HuH-7 (cell line): ENCODE results near the gene MIF4GD.
"Not testable (repeated sequence)": the region's sequence is repeated elsewhere in the genome, so short reads cannot be mapped to it uniquely, and the experiment has no call there.

ENCODE experiments used
- DNase-seq: peaks from one replicate; pipeline ENCODE4 v3.0.0; 2011; ENCODE audit warnings: low spot score

Gene MIF4GD, protein sequence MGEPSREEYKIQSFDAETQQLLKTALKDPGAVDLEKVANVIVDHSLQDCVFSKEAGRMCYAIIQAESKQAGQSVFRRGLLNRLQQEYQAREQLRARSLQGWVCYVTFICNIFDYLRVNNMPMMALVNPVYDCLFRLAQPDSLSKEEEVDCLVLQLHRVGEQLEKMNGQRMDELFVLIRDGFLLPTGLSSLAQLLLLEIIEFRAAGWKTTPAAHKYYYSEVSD

DNA sequence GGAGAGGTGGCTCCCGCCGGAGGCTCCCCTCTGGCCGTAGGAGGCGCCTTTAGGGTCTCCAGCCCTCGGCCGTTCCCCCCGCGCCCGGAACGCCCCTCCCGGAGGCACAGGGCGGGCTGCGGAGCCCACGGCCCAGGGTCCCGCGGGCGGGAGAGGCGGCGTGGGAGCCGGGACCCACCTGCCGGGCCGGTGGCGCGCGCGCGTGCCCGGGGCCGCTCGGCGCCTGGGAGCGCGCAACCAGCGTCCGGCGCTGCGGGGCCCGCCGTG, at the start of gene MIF4GD:
Gene MIF4GD (minus strand): TSS at position 266 of the 267 bp plus-strand sequence. CDS start 1,036 bp downstream, outside the sequence.
- DNase-seq, result no peak

DNA sequence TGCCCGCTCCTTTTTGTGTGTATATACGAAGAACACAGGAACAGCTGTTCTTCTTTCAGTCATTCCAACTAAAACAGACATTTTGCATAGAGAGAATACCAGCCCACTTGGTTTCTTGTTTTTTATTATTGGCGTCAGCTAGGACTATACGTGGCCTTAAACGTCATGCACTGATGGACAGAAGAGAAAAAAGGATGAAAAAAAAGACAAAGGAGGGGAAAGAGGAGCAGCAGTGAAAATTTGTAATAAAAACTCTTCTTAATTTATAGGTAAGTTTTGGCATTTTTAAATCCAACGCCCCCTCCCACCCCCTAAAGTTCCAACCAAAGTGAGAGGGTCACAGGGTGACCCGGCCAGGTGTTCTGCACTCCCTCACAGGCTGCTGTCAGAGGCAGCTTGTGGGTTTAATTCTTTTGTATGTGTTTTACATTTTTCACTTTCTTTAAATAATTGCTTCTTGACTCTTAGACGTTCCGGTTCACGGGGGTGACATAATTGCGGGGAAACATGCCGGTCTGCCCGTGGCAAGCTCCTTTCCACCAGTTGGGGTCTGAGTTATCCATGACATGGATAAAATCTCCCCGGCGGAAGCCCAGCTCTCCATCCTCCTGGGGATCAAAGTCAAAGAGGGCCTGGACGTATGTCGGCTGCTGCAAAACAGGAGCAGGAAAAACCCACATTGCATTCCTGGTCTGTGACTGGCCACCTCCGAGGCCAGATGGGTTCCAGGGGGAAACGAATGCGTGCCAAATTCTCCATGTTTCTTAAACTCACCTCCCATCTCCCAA, 49.1 kb upstream of the MIF4GD start:
- DNase-seq, result no peak

DNA sequence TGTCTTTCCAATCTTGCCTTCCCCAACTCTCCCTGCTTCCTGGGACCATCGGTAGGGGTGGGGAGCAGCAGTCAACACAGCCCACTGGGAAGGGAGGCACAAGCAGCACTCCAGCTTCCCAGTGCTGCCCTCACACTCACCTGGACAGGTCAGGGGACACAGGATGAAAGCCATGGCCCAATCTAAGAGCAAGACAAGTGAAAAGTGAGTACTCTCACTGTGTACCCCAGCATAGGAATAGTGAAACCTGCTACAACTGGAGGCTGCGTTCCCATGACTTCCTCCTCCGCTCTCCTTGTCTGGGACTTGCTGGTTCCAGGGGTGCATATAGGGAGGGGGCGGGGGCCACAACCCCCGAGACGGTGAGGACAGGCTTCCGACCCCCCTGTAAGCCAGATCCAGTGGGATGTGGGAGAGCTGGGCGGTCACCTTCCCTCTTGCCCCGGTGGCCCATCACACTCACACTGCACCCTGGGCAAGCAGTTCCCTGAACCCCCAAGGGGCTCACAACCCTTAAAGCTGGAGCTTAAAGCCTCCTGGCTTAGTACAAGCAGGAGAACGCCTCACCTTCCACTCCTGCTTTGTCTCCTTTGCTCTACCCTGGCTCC, 47.7 kb upstream of the MIF4GD start:
- DNase-seq, result no peak

DNA sequence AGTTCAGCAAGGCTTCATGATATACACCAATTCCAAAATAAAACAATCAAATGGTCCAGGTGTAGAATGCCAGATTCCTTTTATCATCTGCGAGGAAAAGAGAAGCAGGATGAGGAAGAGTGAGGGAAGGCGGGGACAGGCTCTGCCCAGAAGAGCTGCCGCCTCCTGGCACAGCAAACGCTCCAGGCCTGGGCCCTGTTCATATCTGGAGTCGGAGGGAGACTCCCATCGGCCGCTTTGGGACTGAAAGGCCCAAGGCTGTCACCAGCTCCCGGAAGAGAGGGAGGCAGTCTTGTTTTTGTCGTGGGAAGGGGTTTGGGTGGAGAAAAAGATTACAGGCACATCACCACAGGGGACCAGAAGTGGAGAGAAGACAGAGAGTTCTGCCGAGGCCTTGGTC, 47.2 kb upstream of the MIF4GD start:
- no peak for DNase-seq

DNA sequence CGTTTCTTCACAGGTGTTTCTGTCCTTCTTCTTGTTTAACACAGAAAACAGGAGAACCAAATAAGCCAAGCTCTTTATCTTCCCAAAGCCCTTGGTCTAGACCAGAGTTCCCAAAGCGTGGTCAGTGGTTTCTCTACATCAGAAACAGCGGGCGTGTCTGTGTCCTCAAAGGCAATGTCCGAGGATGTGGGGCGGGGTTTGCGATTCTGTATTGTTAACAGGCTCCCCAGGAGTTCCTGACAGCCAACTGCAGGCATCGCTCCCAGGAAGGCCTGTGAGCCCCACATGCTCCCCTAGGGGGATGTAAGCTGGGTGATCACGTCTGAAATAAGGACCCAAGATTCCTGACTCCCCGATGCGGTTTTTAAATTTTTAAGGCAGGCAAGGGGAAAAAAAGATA, 46.6 kb upstream of the MIF4GD start:
- no peak for DNase-seq

DNA sequence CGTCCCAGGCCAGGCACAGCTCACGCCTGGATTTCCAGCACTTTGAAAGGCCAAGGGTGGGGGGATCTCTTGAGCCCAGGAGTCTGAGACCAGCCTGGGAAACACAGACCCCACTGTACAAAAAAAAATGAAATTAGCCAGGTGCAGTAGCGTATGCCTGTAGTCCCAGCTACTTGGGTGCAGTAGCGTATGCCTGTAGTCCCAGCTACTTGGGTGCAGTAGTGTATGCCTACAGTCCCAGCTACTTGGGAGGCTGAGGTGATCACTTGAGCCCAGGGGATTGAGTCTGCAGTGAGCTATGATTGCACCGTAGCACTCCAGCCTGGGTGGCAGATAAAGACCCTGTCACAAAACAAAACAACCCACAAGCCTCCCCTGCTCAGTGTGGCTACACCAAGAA, 45.2 kb upstream of the MIF4GD start:
- no peak for DNase-seq

DNA sequence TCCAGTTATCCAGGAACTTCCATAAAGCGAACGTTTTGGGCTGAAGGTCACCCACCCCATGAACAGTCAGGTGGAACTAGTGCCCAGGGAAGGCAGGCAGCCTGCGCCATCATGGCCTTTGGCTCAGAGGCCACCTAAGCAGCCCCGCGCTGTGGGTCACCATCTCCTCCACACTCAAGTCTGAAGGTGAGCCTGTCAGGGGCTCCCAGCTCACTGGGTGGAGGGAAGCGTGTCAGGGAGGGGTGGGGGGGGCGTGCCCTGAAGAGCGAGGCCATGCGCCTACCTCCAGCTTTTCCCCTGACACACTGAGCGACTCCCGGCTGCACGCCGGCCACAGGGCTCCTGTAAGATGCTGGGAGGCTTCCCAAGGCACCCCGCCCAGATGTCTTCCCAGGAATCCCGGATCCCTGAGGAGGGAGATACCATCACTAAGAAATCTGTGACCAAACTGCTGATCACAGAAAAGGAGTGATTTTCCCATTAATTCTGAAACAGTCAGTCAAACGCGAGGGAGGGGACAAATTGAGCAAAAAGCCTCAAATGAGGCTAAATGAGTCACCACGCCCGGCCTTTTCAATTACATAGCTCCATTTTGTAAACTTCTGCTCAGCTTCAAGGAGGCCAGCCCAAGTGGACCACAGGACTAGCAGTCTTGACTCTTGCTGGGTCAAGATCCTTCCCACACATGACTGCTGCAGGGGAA, 44.7 kb upstream of the MIF4GD start:
- DNase-seq, result no peak

DNA sequence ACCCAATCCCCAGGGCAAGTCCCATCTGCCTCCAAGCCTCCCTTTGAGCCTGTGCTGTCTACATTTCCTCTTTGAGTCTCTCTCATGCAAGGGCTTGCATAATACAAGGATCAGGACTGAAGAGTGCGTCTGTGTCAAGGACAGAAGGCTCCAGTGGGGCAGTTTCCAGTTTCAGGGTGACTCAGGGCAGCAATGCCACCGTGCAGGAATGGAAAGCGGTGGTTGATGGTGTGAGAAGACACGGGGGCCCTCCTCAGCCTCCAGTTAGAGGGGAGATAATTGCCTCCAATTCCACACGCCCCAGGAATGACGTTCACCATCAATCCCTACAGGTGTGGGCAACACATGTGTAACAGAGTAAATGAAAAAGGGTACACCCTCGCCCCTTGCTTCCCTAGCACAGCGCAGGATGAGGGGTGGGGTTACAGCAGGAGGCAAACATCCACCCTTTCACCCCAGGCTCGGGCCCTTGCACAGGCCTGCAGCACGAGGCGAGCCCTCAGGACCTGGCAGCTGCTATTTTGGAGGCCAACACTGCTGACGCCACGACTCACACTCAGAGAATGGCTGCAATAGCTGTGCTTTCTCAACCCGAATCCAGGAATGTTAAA, 43.0 kb upstream of the MIF4GD start:
- no peak for DNase-seq

DNA sequence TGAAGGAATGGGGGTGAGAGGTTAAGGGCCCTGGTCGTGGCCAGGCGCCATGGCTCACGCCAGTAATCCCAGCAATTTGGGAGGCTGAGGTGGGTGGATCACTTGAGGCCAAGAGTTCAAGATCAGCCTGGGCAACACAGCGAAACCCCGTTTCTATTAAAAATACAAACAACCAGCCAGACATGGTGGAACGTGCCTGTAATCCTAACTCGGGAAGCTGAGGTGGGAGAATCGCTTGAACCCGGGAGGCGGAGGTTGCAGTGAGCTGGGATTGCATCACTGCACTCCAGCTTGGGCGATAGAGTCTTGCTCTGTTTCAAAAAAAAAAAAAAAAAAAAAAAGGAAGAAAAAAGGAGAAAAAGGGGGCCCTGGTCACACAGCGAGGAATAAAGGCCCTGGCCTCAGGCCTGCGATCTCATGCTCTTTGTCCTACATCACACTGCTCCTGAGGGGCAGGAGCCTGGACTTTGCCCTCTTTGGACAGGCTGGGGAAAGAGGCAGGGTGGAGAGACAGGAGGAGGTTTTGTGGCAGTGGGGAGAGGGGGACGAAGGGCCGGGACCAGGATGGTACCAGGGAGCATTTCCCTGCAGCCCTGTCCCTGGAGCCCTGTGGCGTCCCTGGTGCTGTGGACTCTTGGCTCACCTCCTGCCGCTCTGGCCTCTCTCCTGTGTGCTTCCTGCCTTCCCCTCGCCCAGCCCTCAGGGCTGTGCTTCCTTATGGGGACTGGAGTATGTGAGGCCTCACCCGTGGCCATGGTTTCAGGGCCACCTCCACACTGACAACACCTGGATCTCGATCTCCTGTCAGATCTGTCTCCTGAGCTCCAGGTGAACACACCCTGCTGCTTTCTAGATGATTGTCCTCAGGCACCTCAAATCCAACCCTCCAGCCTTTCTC, 38.0 kb upstream of the MIF4GD start:
- DNase-seq, result peak; percentile 88

DNA sequence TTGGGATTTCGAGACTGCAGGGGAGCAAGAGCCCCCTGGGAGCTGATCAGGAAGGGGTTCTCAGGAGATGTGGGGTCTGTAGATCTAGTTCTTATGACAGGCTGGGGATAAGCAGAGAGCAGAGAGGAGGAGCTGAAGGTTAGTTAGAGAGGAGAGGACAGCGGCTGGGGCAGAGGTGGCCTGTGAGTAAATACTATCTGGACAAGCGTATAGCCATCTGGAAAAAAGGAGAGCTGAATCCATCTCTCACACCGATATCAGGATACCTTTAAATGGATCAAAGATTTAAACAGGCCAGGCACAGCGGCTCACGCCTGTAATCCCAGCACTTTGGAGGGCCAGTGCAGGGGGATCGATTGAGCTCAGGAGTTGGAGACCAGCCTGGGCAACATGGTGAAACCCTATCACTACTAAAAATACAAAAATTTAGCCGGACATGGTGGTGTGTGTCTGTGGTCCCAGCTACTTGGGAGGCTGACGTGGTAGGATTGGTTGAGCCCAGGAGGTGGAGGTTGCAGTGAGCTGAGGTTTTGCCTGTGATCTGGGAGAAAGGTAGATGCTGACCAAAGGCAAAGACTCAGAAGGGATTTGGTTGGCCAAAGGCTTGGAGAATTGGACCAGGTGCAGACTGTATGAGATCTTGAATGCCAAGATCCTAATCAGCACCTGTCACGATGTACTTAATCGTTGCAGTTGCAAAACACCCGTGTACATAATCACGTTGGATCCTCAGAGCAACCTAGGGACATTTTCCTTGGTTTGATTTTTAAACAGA, 37.1 kb upstream of the MIF4GD start:
- DNase-seq, result no peak

DNA sequence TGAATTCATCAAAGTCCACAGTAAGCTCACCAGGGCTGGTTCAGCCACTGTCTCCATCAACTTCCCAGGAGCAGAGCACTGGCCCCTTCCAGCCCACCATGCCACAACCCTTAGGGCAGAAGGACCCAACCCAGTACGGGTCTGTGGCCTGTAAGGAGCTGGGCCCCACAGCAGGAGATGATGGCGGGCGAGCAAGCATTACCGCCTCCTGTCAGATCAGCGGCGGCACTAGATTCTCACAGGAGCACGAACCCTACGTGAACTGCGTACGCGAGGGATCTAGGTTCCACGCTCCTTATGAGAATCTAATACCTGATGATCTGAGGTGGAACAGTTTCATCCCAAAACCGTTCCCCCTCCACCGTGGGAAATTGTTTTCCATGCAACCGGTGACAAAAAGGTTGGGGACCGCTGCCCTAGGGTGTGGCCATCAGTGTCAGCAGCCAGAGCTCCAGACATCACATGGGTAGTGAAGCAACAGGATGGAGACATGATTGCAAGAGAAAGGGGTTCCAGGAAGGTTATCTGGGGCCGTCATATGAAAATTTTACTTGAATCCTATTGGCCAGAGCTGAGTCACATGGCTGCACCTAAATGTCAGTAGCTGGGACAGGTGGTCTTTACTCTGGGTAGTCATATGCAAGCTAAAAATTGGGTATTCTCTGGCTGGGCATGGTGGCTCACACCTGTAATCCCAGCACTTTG, 30.6 kb upstream of the MIF4GD start:
- DNase-seq, result no peak

DNA sequence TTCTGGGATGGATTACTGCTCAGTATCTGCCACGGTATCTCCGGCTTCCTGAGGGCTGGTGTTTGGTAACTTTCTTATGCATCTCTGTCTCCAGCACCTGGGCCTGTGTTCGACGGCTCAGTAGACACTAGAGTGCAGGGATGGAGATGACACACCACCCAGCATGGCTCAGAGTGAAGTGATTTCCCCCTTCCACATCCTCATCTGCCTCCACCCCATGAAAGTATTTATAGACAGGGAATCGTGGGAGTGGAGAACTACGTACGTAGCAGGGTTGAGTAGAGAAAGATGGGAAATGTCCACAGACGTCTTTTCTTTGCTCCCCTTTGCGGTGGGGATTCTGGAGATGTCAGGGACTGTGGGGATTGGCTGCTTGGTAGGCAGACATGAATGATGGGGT, 30.0 kb upstream of the MIF4GD start:
- DNase-seq, result no peak

DNA sequence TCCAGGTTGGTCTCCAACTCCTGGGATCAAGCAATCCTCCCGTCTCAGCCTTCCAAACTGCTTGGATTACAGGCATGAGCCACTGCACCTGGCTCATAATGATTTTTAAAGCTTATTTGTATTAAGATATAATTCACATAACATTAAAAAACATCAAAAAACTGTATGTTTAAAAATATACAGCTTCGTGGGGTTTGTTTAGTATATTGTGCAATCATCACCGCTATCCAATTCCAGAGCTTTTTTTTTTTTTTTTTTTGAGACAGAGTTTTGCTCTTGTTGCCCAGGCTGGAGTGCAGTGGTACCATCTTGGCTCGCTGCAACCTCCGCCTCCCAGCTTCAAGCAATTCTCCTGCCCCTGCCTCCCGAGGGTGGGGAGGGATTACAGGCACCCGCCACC, 29.2 kb upstream of the MIF4GD start:
- no peak for DNase-seq

DNA sequence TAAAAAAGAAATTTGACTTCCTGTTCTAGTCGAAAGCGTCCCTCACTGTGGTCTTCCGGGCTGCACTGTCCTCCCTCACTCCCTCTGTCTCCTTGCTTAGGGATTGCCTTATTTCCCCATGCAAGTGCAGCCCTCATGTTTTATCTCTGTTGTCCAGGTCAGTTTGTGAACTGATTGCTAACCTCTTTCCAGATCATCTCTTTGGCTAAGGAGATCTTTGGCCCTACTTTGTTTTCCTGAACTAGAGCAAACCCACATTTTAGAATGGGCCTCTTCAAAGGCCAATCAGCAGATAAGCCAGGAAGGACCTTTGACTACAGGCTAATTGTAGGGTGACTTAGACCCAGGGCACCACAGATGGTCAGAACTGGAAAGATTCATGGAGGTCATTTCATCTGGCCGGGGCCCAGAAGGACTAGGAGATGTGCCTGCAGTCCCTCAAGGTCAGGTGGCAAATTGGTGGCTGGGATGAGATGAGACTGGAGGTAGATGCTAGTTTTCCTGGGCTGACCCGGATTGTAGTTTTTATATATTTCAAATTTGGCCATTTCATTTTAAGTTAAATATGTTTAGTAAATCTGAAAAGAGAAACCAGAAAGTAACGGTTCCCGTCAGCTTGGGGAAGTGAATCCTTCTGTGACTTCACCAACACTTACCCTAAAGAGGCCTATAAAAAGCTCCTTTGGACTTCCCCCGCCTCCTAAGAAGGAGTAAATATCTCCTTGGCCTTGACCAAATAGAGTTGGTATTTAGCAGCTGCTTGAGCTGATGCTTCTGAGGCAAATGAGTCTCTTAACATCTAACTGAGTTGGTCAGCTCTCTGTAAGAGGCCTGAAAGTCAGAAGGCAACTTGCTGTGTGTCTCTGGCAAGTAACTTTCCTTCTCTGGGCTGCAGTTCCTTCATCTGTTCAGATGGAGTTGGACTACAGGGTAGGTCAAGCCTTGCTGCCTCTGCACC, 24.4 kb upstream of the MIF4GD start:
- peak; percentile 45 for DNase-seq

DNA sequence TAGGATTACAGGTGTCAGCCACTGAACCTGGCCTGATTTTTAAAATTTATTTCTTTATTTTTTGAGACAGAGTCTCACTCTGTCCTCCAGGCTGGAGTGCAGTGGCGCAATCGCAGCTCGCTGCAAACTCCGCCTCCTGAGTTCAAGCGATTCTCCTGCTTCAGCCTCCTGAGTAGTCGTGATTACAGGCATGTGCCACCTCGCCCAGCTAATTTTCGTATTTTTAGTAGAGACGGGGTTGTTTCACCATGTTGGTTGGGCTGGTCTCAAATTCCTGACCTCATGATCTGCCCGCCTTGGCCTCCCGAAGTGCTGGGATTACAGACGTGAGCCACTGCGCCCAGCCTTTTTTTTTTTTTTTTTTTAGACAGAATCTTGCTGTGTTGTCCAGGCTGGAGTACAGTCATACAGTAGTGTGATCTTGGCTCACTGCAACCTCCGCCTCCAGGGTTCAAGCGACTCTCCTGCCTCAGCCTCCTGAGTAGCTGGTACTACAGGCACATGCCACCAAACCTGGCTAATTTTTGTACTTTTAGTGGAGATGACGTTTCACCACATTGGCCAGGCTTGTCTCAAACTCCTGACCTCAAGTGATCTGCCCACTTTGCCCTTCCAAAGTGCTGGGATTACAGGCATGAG, 21.9 kb upstream of the MIF4GD start:
- not testable (repeated sequence) for DNase-seq

DNA sequence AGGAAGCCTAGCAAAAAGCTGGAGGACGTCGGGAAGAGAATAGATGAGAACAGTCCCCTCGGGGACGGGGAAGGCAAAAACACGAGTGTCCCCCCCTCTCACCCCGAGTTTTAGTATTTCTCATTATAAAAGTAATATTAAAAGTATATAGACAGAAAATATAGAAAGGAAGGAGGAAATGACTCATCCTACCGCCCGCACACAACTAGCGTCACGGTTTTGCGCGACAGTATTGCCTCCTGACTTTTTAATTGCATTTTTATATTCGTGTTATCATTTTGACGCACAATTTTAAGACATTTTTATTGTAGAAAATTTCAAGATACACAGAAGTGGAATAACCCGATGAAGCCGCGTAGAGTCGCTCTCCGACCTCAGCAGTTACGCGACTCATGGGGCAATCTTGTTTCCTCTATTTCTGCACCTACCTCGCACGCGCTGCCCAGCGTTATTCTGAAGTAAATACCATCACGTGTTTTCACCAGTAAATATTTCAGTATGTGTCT, 18.9 kb upstream of the MIF4GD start:
- DNase-seq, result no peak

DNA sequence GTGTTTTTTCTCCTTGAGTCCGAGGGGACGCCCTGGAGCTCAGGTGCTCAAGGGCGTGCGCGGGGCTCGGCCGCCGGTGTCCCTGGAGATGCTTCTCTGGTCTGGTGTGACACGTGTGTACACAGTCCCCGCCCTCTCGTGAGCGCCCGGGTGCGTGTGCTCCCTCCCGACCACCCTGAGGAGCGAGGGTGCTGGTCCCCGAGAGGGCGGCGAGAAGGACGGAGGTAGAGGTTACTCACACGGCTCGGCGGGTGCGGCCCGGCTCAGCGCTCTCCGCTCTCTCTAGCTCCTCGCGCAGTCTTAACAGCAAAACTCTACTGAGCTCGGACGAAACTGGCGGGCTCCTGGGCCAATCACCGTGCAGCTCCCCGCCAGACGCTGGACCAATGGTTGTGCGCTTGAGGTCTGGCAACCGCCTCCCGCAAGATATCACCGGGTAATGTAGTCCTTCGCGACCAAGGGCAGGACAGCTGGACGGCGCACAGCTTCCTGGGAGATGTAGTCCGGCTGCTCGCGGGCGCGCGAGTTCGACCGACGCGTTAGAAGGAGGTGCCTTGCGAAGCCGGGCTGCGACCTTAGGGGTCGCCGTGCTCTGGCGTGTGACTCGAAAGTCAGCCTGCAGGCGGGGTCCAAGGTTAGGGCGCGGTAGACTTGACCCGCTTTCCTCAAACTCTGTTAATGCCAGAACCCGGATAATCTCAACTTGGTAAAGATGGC, 18.2 kb upstream of the MIF4GD start, which contains the start of gene SLC25A19:
Gene SLC25A19 (minus strand): TSS at position 319 of the 717 bp plus-strand sequence. CDS start 2,669 bp downstream, outside the sequence.
- DNase-seq, result peak; percentile 98
